HCT116 (cell line): ENCODE data around the gene DACH2. TPM values are rescaled to one million over a fixed set of nuclear protein-coding genes. Genes with fewer than 3 reads are reported as not detected.

Source experiments
- ATAC-seq: fragments of 200-7000 bp; cut with Tn5 transposase; 2 replicates; pipeline ENCODE4 v1.9.1; 2020; ENCODE audit warnings: mild to moderate bottlenecking, moderate library complexity
- BruUV-seq: library from RNA; stranded (reverse); fragments of 400-500 nt; replicated peaks from 2 replicates; lab custom pipeline; 2021; lab: Mats Ljungman, UMichigan
- CTCF ChIA-PET: fragments of 300-600 bp; sonication (Branson Sonifier 250); formaldehyde crosslinking; loops from one replicate; lab custom pipeline; 2021; ENCODE audit warnings: antibody characterized with exemption; lab: Charles Lee
- POLR2A ChIA-PET: fragments of 300-600, 350-600 bp; sonication (Branson Sonifier 250); formaldehyde crosslinking; loops from one replicate; lab custom pipeline; 2021; ENCODE audit warnings: antibody characterized with exemption; lab: Charles Lee
- RAD21 ChIA-PET, 2 experiments: fragments of 300-600 bp; sonication (Branson Sonifier 250); formaldehyde crosslinking; loops; one replicate each; lab custom pipeline; 2023; ENCODE audit warnings: low total read pairs in 2 of 2; ENCODE audit not compliant: uncharacterized antibody in 2 of 2, unreplicated experiment in 2 of 2, low non-redundant PET in 1 of 2; lab: Charles Lee
- DNase-seq: peaks from one replicate; pipeline ENCODE4 v3.0.0-alpha.2; 2010; ENCODE audit warnings: low read depth, low spot score
- H2AFZ ChIP-seq: fragments of 200-600 bp; shearing (Covaris generic), sonication (generic); 2 replicates; pipeline ENCODE4 v1.6.1; 2017; ENCODE audit warnings: low read depth, mixed run types, mixed read lengths, antibody characterized with exemption, low read length; ENCODE audit not compliant: poor library complexity, severe bottlenecking
- H3K27ac ChIP-seq: 2 replicates; pipeline ENCODE4 v1.5.1; 2012; ENCODE audit warnings: low read depth, low read length
- H3K27me3 ChIP-seq: fragments of 200-600 bp; sonication (generic); 2 replicates; pipeline ENCODE4 v1.6.1; 2016; ENCODE audit warnings: mixed run types, low read length, mixed read lengths; ENCODE audit not compliant: insufficient read depth
- H3K36me3 ChIP-seq, 2 experiments: fragments of 200-500 bp in 1 of 2; fragments of 200-600 bp in 1 of 2; sonication (Bioruptor generic) in 1 of 2; sonication (generic) in 1 of 2; 2 replicates each; pipeline versions ENCODE4 v1.5.1 to v1.6.1; 2014 to 2016; ENCODE audit warnings: low read length in 2 of 2, inconsistent platforms in 1 of 2, mixed read lengths in 1 of 2, mixed run types in 1 of 2; ENCODE audit not compliant: insufficient read depth in 2 of 2, control insufficient read depth in 1 of 2
- H3K4me1 ChIP-seq, 2 experiments: fragments of 200-600 bp in 1 of 2; sonication (generic) in 1 of 2; 2 replicates each; pipeline versions ENCODE4 v1.5.1 to v1.6.1; 2012 to 2017; ENCODE audit warnings: low read length in 2 of 2, inconsistent platforms in 1 of 2, mild to moderate bottlenecking in 1 of 2, mixed read lengths in 1 of 2, mixed run types in 1 of 2, moderate library complexity in 1 of 2; ENCODE audit not compliant: insufficient read depth in 2 of 2, control insufficient read depth in 1 of 2
- H3K4me2 ChIP-seq: fragments of 200-600 bp; sonication (generic); 2 replicates; pipeline ENCODE4 v1.6.1; 2017; ENCODE audit warnings: mixed run types, low read length, mixed read lengths
- H3K4me3 ChIP-seq, 2 experiments: fragments of 200-600 bp in 1 of 2; sonication (generic) in 1 of 2; replicated peaks in 1 of 2; 2 replicates each; pipeline ENCODE4 v1.5.1; 2011 to 2016; ENCODE audit warnings: low read length in 2 of 2, control low read depth in 1 of 2, low read depth in 1 of 2, mild to moderate bottlenecking in 1 of 2, mixed read lengths in 1 of 2, mixed run types in 1 of 2
- H3K79me2 ChIP-seq: fragments of 200-600 bp; sonication (generic); 2 replicates; pipeline ENCODE4 v1.6.1; 2017; ENCODE audit warnings: mild to moderate bottlenecking, mixed run types, low read length, moderate library complexity, mixed read lengths; ENCODE audit not compliant: insufficient read depth
- H3K9ac ChIP-seq: fragments of 200-600 bp; sonication (generic); 2 replicates; pipeline ENCODE4 v1.6.1; 2016; ENCODE audit warnings: low read length, mixed read lengths
- H3K9me2 ChIP-seq: fragments of 200-600 bp; sonication (generic), shearing (Covaris generic); 2 replicates; pipeline ENCODE4 v1.6.1; 2017; ENCODE audit warnings: mixed run types, mild to moderate bottlenecking, moderate library complexity; ENCODE audit not compliant: insufficient read depth
- H3K9me3 ChIP-seq, 2 experiments: fragments of 200-500 bp in 1 of 2; fragments of 200-600 bp in 1 of 2; sonication (Bioruptor generic) in 1 of 2; sonication (generic) in 1 of 2; 2 replicates each; pipeline ENCODE4 v1.6.1; 2014 to 2017; ENCODE audit warnings: low read length in 2 of 2, mixed read lengths in 2 of 2, inconsistent platforms in 1 of 2, low read depth in 1 of 2, mild to moderate bottlenecking in 1 of 2, mixed run types in 1 of 2, moderate library complexity in 1 of 2; ENCODE audit not compliant: control insufficient read depth in 1 of 2, insufficient read depth in 1 of 2
- H4K20me1 ChIP-seq: fragments of 200-600 bp; sonication (generic), shearing (Covaris generic); 2 replicates; pipeline ENCODE4 v1.6.1; 2017; ENCODE audit warnings: mixed run types, mild to moderate bottlenecking, moderate library complexity; ENCODE audit not compliant: insufficient read depth
- CEBPB ChIP-seq: IDR thresholded peaks from 2 replicates; pipeline ENCODE4 v1.6.1; 2012; ENCODE audit warnings: low read depth
- EGR1 ChIP-seq: IDR thresholded peaks from 2 replicates; pipeline ENCODE4 v1.6.1; 2012; ENCODE audit warnings: low read depth
- ELF1 ChIP-seq: IDR thresholded peaks from 2 replicates; pipeline ENCODE4 v1.6.1; 2012; ENCODE audit warnings: low read depth, borderline replicate concordance
- EZH2 ChIP-seq: fragments of 200-600 bp; sonication (generic); IDR thresholded peaks from 2 replicates; pipeline ENCODE4 v1.6.1; 2017; ENCODE audit warnings: antibody characterized with exemption, mixed run types
- JUND ChIP-seq: IDR thresholded peaks from 2 replicates; pipeline ENCODE4 v1.6.1; 2012
- RAD21 ChIP-seq: IDR thresholded peaks from 2 replicates; pipeline ENCODE4 v1.6.1; 2012; ENCODE audit warnings: low read depth, mild to moderate bottlenecking
- SIN3A ChIP-seq: IDR thresholded peaks from 2 replicates; pipeline ENCODE4 v1.6.1; 2012; ENCODE audit warnings: low read depth
- TCF7L2 ChIP-seq: IDR thresholded peaks from 2 replicates; pipeline ENCODE4 v1.7.0; 2011; ENCODE audit warnings: borderline replicate concordance, inconsistent platforms; ENCODE audit not compliant: insufficient read depth, insufficient read length; ENCODE audit errors: extremely low read depth
- YY1 ChIP-seq: IDR thresholded peaks from 2 replicates; pipeline ENCODE4 v1.6.1; 2011; ENCODE audit warnings: low read length, low read depth, moderate library complexity, mild to moderate bottlenecking; ENCODE audit not compliant: insufficient replicate concordance; ENCODE audit errors: extremely low read depth
- ZFX ChIP-seq: fragments of 450-650 bp; IDR thresholded peaks from 2 replicates; pipeline ENCODE4 v1.6.1; 2017
- ZNF274 ChIP-seq: fragments of 200-500 bp; sonication (Bioruptor generic); IDR thresholded peaks from 2 replicates; pipeline ENCODE4 v1.6.1; 2014; ENCODE audit warnings: mild to moderate bottlenecking, low read depth, low read length, inconsistent platforms
- intact Hi-C: fragments of 100-400 bp; cut with micrococcal nuclease; formaldehyde crosslinking; loops from 2 replicates; pipeline ENCODE4 v1.10.0; 2022
- total RNA-seq: library from RNA; stranded (reverse); gene quantifications from one replicate; pipeline ENCODE4 v1.2.1, GENCODE V29; 2021; ENCODE audit not compliant: unreplicated experiment
- TF ChIP-seq, protein P1 (sequence below), 3 experiments: fragments of 200-600 bp in 1 of 3; sonication (generic) in 1 of 3; IDR thresholded peaks in 2 of 3; conservative IDR thresholded peaks in 1 of 3; 2 replicates each; pipeline ENCODE4 v1.5.1; 2012 to 2017; ENCODE audit warnings: low read depth in 2 of 3, low read length in 2 of 3, antibody characterized with exemption in 1 of 3, borderline replicate concordance in 1 of 3, control low read depth in 1 of 3, mild to moderate bottlenecking in 1 of 3, mixed read lengths in 1 of 3, mixed run types in 1 of 3, moderate library complexity in 1 of 3; ENCODE audit not compliant: insufficient read depth in 1 of 3
- TF ChIP-seq, protein P2 (sequence below): IDR thresholded peaks from 2 replicates; pipeline ENCODE4 v1.6.1; 2012; ENCODE audit warnings: low read depth
- TF ChIP-seq, protein P3 (sequence below): IDR thresholded peaks from 2 replicates; pipeline ENCODE4 v1.6.1; 2012

The DACH2 gene
- total RNA-seq, 1 experiment from 2014 or later, result not detected

DNA sequence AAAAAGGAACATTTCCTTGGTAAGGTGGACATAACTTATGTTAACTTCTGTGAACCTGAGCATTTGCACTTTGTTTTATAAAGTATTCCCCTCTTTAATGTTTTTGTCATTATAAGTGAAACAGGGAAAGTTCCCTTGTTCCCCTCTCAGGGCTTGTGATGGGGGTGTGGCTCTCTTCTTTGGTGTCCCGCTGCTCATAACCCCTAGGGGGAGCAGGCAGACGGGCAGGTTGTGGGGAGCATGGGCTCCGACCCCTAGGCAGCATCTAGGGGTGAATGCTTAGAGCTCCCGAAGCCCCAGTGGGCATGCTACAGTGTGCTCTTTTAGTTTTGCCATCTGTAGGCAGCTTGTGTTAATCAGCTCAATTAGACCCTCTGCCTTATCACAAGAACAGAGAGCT is 200.4 kb downstream of the DACH2 start:
- Histone ChIP-seq H4K20me1 (no peaks in the 10 kb centered on the region), H3K4me2 (no peak overlapping the region), H3K9me3 (no peaks in the 10 kb centered on the region), H3K9ac (no peak overlapping the region), H3K27ac (no peak overlapping the region), H3K9me2 (no peaks in the 10 kb centered on the region), H2AFZ (no peak overlapping the region)
- no TSS peak for BruUV-seq
- intact Hi-C loops, result no loop called here
- TF ChIP-seq EZH2, result no peak
- no peak for TF ChIP-seq ZFX
- no peak for TF ChIP-seq SIN3A
- TF ChIP-seq ZNF274, result no peak
- no peak for TF ChIP-seq CEBPB
- TF ChIP-seq, protein P1, sequence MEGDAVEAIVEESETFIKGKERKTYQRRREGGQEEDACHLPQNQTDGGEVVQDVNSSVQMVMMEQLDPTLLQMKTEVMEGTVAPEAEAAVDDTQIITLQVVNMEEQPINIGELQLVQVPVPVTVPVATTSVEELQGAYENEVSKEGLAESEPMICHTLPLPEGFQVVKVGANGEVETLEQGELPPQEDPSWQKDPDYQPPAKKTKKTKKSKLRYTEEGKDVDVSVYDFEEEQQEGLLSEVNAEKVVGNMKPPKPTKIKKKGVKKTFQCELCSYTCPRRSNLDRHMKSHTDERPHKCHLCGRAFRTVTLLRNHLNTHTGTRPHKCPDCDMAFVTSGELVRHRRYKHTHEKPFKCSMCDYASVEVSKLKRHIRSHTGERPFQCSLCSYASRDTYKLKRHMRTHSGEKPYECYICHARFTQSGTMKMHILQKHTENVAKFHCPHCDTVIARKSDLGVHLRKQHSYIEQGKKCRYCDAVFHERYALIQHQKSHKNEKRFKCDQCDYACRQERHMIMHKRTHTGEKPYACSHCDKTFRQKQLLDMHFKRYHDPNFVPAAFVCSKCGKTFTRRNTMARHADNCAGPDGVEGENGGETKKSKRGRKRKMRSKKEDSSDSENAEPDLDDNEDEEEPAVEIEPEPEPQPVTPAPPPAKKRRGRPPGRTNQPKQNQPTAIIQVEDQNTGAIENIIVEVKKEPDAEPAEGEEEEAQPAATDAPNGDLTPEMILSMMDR (IDR thresholded peaks at IDR 0.05 in 2 of 3, conservative IDR thresholded peaks at IDR 0.05 in 1 of 3; ENCODE audit: borderline replicate concordance in 1 of 3, insufficient read depth in 1 of 3, low read depth in 2 of 3, low read length in 2 of 3), result no peak
- TF ChIP-seq, protein P2, sequence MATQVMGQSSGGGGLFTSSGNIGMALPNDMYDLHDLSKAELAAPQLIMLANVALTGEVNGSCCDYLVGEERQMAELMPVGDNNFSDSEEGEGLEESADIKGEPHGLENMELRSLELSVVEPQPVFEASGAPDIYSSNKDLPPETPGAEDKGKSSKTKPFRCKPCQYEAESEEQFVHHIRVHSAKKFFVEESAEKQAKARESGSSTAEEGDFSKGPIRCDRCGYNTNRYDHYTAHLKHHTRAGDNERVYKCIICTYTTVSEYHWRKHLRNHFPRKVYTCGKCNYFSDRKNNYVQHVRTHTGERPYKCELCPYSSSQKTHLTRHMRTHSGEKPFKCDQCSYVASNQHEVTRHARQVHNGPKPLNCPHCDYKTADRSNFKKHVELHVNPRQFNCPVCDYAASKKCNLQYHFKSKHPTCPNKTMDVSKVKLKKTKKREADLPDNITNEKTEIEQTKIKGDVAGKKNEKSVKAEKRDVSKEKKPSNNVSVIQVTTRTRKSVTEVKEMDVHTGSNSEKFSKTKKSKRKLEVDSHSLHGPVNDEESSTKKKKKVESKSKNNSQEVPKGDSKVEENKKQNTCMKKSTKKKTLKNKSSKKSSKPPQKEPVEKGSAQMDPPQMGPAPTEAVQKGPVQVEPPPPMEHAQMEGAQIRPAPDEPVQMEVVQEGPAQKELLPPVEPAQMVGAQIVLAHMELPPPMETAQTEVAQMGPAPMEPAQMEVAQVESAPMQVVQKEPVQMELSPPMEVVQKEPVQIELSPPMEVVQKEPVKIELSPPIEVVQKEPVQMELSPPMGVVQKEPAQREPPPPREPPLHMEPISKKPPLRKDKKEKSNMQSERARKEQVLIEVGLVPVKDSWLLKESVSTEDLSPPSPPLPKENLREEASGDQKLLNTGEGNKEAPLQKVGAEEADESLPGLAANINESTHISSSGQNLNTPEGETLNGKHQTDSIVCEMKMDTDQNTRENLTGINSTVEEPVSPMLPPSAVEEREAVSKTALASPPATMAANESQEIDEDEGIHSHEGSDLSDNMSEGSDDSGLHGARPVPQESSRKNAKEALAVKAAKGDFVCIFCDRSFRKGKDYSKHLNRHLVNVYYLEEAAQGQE, result no peak
- TF ChIP-seq EGR1, result no peak
- no peak for TF ChIP-seq YY1
- no peak for TF ChIP-seq RAD21
- TF ChIP-seq, protein P3, sequence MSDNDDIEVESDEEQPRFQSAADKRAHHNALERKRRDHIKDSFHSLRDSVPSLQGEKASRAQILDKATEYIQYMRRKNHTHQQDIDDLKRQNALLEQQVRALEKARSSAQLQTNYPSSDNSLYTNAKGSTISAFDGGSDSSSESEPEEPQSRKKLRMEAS, result no peak
- no peak for TF ChIP-seq ELF1
- TF ChIP-seq JUND, result no peak
- TF ChIP-seq TCF7L2, result no peak
- TF ChIP-seq, all 23 proteins: peak for 0
- no peaks in the 10 kb centered on the region for H3K36me3 ChIP-seq
- no peak overlapping the region for H3K4me3 ChIP-seq
- ATAC-seq (no peak), DNase-seq (no peak)
- H3K79me2 ChIP-seq, result no peaks in the 10 kb centered on the region
- CTCF ChIA-PET, result no interaction called here
- no peaks in the 10 kb centered on the region for H3K4me1 ChIP-seq
- POLR2A ChIA-PET, result no interaction called here
- RAD21 ChIA-PET, result no interaction called here
- no peaks in the 10 kb centered on the region for H3K27me3 ChIP-seq
